Pericardium fibroblast (primary cell): ENCODE results near the gene NID1. TPM values are rescaled to one million over a fixed set of nuclear protein-coding genes. Genes with fewer than 3 reads are reported as not detected.

ENCODE experiments used
- total RNA-seq: library from RNA; depleted of rRNA; stranded (reverse); fragments of >200 nt; gene quantifications from 2 replicates; pipeline ENCODE4 v1.2.3, GENCODE V29; 2015

Gene NID1, protein sequence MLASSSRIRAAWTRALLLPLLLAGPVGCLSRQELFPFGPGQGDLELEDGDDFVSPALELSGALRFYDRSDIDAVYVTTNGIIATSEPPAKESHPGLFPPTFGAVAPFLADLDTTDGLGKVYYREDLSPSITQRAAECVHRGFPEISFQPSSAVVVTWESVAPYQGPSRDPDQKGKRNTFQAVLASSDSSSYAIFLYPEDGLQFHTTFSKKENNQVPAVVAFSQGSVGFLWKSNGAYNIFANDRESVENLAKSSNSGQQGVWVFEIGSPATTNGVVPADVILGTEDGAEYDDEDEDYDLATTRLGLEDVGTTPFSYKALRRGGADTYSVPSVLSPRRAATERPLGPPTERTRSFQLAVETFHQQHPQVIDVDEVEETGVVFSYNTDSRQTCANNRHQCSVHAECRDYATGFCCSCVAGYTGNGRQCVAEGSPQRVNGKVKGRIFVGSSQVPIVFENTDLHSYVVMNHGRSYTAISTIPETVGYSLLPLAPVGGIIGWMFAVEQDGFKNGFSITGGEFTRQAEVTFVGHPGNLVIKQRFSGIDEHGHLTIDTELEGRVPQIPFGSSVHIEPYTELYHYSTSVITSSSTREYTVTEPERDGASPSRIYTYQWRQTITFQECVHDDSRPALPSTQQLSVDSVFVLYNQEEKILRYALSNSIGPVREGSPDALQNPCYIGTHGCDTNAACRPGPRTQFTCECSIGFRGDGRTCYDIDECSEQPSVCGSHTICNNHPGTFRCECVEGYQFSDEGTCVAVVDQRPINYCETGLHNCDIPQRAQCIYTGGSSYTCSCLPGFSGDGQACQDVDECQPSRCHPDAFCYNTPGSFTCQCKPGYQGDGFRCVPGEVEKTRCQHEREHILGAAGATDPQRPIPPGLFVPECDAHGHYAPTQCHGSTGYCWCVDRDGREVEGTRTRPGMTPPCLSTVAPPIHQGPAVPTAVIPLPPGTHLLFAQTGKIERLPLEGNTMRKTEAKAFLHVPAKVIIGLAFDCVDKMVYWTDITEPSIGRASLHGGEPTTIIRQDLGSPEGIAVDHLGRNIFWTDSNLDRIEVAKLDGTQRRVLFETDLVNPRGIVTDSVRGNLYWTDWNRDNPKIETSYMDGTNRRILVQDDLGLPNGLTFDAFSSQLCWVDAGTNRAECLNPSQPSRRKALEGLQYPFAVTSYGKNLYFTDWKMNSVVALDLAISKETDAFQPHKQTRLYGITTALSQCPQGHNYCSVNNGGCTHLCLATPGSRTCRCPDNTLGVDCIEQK
- total RNA-seq: 323 and 678 TPM in 2 replicates

GRCh38 chr1:236064674-236065508 lies at the start of gene NID1:
Gene NID1, minus strand, starts transcription at chr1:236065090. Its CDS starts 11 bp downstream, at chr1:236065079.

Other genes with a start within 250 kb of the NID1 start
- 4.7 and 6.5 TPM in 2 replicates for gene LYST, start 198.2 kb downstream of the NID1 start, total RNA-seq
- 21.8 and 33.3 TPM in 2 replicates for gene GPR137B, start 77.4 kb upstream of the NID1 start, total RNA-seq
- 1.1 and 2.7 TPM in 2 replicates for gene ERO1B, start 216.9 kb upstream of the NID1 start, total RNA-seq